Immature natural killer cell (primary cell): ENCODE data around the gene PLCB2. TPM values are rescaled to one million over a fixed set of nuclear protein-coding genes. Genes with fewer than 3 reads are reported as not detected.
A peak's percentile ranks its signal among the peaks of the same experiment; 100 is the strongest.

Experiments
- DNase-seq, 3 donors: peaks; one replicate each; pipeline ENCODE4 v3.0.0; 2022; ENCODE audit warnings: mixed read lengths in 1 of 3
- H3K27ac Mint-ChIP-seq, 6 donors: one replicate each; pipeline ENCODE4 v1.8.0; 2020; ENCODE audit warnings: mixed read lengths in 6 of 6, mild to moderate bottlenecking in 5 of 6, inconsistent platforms in 4 of 6, moderate library complexity in 3 of 6
- H3K27me3 Mint-ChIP-seq, 3 donors: one replicate each; pipeline ENCODE4 v1.8.0; 2020 to 2021; ENCODE audit warnings: low read depth in 3 of 3, mild to moderate bottlenecking in 3 of 3, mixed read lengths in 3 of 3, moderate library complexity in 3 of 3, inconsistent platforms in 1 of 3
- H3K36me3 Mint-ChIP-seq, 3 donors: one replicate each; pipeline ENCODE4 v1.8.0; 2020; ENCODE audit warnings: mixed read lengths in 3 of 3, inconsistent platforms in 2 of 3, mild to moderate bottlenecking in 2 of 3
- H3K4me1 Mint-ChIP-seq, 2 donors: one replicate each; pipeline ENCODE4 v1.8.0; 2020; ENCODE audit warnings: inconsistent platforms in 2 of 2, mild to moderate bottlenecking in 2 of 2, mixed read lengths in 2 of 2, moderate library complexity in 1 of 2
- H3K4me3 Mint-ChIP-seq, 5 donors: one replicate each; pipeline ENCODE4 v1.8.0; 2020; ENCODE audit warnings: mild to moderate bottlenecking in 5 of 5, mixed read lengths in 5 of 5, inconsistent platforms in 3 of 5, moderate library complexity in 3 of 5
- H3K9me3 Mint-ChIP-seq, 6 donors: one replicate each; pipeline ENCODE4 v1.8.0; 2020; ENCODE audit warnings: mild to moderate bottlenecking in 6 of 6, mixed read lengths in 6 of 6, inconsistent platforms in 4 of 6, moderate library complexity in 3 of 6
- polyA plus RNA-seq, 3 donors: library from polyadenylated mRNA; unstranded; fragments of 300-500 nt; fragmentation: Illumina TruSeq; gene quantifications; one replicate each; pipeline ENCODE4 v1.2.3, GENCODE V29; 2021

The PLCB2 gene
- polyA plus RNA-seq, 3 donors from 2014 or later: 18.0 to 57.0 (median 24.2) TPM

DNA sequence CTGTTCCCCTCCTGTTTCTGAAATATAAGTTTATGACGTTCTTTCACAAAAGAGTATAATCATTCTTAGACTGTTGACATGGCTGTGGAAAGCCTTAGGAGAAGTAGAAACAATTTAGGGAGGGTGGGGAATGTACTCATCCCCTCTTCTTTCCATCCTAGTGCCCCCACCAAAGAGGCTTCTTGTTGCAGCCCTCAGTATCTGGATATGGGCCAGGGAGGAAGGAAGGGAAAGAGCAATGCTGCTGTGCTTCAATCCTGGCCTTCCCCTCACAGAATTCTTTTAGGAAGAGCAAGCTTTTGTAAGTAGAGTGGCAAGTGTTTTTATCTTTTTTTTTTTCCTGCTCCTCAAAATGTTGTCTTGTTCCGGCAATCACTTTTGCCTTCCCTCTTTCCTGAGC lies 17.5 kb upstream of the PLCB2 start:
- Mint-ChIP-seq H3K27me3 (peaks cover 4 to 8% (median 6%) of the 10 kb centered on the region in 3 donors), H3K4me3 (peak overlapping the region; percentile 77 to 82 (median 80)), H3K9me3 (no peaks in the 10 kb centered on the region), H3K27ac (peak overlapping the region in 3 of 6 donors; percentile 20 to 30 (median 26)), H3K36me3 (peaks cover 0 to 4% (median 0%) of the 10 kb centered on the region in 3 donors), H3K4me1 (peaks cover 56 to 61% of the 10 kb centered on the region in 2 donors)
- DNase-seq: no peak

DNA sequence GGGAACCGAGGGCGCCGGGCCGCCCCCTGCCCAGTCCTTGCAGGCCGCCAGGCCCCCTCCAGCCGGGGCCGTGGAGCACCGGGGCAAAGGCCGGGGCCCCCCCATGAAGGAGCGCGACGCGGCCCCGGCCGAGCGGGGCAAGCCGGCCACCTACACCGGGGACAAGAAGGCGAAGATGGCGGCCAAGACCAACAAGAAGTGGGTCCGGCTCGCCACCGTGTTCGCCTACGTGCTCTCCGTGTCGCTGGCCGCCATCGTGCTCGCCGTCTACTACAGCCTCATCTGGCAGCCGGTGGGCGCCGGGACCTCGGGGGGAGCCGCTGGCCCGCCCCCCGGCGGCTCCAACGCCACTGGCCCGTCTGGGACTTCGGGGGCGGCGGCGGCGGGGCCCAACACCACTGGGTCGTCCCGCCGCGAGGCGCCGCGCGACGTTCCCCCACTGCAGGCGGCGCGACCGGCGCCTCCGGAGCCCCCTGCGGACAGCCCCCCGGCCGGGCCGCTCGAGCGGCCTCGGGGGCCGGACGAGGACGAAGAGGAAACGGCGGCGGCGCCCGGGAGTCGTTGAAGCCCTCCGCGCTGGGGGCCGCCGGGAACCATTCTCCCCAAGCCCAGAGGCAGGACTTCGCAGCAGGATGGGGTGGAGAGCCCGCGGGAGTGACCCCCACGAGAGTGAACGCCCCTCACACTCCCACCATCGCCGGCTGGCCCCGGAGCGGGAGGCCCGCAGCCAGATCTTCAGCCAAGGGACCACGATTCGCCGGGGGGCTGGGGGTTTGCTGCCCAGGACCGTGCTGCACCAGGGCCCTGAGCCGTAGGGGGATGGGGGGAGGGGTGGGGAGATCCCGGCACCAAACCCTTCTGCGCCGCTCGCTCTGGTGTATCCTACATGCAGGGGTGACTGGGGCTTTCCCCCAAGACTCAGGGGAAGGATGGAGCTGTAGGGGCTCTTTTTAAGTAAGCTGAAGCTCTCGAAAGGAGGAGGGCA lies 16.5 kb upstream of the PLCB2 start:
- H3K27ac Mint-ChIP-seq: peak overlapping the region in 2 of 6 donors; percentile 20 to 46
- peak overlapping the region; percentile 77 to 82 (median 80) for H3K4me3 Mint-ChIP-seq
- H3K9me3 Mint-ChIP-seq: no peaks in the 10 kb centered on the region
- H3K4me1 Mint-ChIP-seq: peaks cover 56 to 64% of the 10 kb centered on the region in 2 donors
- peak in 1 of 3 donors; percentile 37 for DNase-seq
- H3K36me3 Mint-ChIP-seq: peaks cover 0 to 4% (median 0%) of the 10 kb centered on the region in 3 donors
- H3K27me3 Mint-ChIP-seq: peaks cover 6 to 8% (median 6%) of the 10 kb centered on the region in 3 donors

DNA sequence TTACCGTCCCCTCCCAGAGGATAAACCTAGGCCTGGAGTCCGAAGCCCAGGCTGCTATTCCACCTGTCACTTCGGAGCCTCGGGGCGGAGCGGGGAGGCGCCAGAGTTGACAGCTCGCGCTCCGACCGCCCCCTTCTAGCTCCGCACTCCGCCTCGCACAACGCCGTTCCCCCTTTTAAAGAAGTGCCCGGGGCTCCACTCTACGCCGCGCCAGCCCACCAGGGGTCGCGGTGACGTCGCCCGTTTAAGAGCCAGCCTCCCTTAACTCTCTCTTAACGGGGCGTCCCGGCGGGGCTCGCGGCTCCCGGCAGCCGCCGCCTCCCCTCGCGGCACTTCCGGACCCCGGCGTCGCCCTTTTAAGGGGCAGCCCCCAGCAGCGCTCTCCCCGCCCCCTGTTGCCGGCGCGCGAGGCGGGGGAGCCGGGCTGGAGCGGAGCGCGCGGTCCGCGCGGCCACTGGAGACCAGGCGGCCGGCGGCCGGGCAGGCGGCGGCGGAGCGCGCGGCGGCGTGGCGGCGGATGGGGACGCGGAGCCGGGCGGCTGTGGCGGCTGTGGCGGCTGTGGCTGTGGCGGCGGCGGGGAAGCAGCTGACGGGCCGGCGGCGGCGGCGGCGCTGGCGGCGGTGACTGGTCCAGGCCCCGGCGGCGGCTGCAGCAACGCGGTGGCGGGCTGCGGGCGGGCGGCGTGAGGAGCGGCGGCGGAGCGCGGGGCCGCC lies 15.7 kb upstream of the PLCB2 start, which contains the start of gene INAFM2:
Gene INAFM2, plus strand, starts transcription at position 454 of the 714 bp plus-strand sequence. CDS start 364 bp downstream, outside the sequence.
- peaks cover 6 to 8% (median 6%) of the 10 kb centered on the region in 3 donors for H3K27me3 Mint-ChIP-seq
- peak within 1 kb of the TSS; percentile 44 to 90 (median 76) for H3K27ac Mint-ChIP-seq
- H3K9me3 Mint-ChIP-seq: no peaks in the 10 kb centered on the region
- peak within 1 kb of the TSS; percentile 82 to 89 (median 86) for H3K4me3 Mint-ChIP-seq
- DNase-seq: peak; percentile 88 to 93 (median 92)
- peaks cover 56 to 57% of the 10 kb centered on the region in 2 donors for H3K4me1 Mint-ChIP-seq
- peaks cover 0 to 4% (median 0%) of the 10 kb centered on the region in 3 donors for H3K36me3 Mint-ChIP-seq

DNA sequence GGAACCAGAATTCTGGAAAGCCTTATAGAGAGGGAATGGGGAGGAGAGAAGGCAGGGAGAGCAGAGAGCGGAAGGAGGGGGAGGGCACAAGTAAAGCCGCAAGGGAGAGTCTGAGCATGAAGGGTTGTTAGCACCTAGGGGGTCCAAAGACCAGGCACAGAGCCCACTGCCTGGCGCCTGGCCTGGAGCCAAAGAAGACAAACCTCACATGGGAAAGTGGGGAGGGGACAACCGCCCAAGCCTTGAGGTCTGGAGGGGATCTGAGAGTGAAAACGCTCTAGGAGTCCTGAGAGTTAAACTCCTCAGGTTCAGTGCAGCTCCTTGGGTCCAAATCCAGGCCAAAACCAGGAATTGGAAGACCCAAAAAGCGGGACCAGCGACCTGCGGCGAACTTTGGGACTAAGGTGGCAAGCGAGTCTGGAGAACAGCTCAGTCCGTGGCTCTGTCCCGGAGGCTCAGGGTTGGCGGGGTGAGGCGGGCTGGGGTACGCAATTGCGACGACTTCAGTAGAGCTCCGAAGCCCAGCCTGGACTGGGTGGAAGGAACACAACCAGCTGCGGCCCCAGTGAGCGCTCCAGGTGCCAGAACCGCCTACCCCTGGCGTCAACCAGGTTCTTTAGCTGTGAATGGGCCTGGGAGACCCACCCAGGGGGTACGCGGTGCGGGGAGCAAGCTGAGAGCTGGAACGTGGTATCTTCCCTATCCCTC lies 14.9 kb upstream of the PLCB2 start:
- H3K36me3 Mint-ChIP-seq: peaks cover 0 to 4% (median 0%) of the 10 kb centered on the region in 3 donors

DNA sequence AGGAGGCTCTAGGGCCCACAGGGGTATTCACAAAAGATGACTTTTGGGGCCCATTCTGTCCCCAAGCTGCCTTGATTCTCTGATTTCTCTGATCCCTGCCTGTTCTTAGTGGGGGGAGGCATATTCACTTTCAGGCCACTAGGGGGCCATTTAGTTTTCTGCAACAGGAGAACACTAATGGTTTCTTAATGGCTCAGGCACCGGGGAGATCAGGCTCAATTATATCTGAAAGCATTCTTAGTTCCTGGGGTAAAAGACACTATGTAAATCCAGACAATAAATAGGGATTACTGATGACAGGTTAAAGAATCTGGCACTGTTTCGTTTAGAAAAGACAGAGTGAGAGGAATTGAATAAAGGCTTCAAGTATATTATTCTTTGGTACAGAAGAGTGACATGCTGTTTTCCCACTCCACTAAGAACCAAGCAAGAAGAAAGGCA lies 13.2 kb upstream of the PLCB2 start:
- Mint-ChIP-seq H3K27ac (peak overlapping the region in 5 of 6 donors; percentile 66 to 77 (median 72)), H3K36me3 (peaks cover 0 to 4% (median 0%) of the 10 kb centered on the region in 3 donors), H3K9me3 (no peaks in the 10 kb centered on the region), H3K27me3 (peaks cover 5 to 8% (median 7%) of the 10 kb centered on the region in 3 donors), H3K4me1 (peaks cover 35 to 46% of the 10 kb centered on the region in 2 donors), H3K4me3 (peak overlapping the region in 4 of 5 donors; percentile 5 to 60 (median 23))
- peak; percentile 61 to 69 (median 62) for DNase-seq

More for the DNA sequence above, 14.9 kb upstream of the PLCB2 start:
- H3K4me3 Mint-ChIP-seq: peak overlapping the region; percentile 60 to 89 (median 86)
- peaks cover 5 to 8% (median 6%) of the 10 kb centered on the region in 3 donors for H3K27me3 Mint-ChIP-seq
- H3K4me1 Mint-ChIP-seq: peaks cover 48 to 52% of the 10 kb centered on the region in 2 donors
- H3K9me3 Mint-ChIP-seq: no peaks in the 10 kb centered on the region
- DNase-seq: no peak
- peak overlapping the region; percentile 44 to 90 (median 76) for H3K27ac Mint-ChIP-seq

DNA sequence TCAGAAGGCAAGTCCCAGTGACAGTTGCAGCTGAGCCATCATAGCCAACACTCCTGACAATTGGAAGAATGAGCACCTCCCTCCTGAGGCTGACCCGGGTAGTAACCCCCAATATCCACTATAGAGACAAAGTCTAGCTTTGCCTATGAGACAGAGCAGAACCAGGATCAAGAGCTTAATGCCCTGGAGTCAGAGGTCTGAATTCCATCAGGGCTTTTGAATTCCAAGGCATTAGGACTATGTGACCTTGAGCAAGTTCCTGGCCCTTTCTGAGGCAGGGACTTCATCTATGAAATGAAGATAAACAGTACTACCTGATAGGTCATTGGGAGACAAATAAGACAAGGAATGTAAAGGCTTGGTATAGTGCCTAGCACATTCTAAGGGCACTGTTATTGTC lies 12.7 kb upstream of the PLCB2 start:
- Mint-ChIP-seq H3K27ac (no peak overlapping the region), H3K9me3 (no peaks in the 10 kb centered on the region), H3K27me3 (peaks cover 5 to 8% (median 7%) of the 10 kb centered on the region in 3 donors), H3K4me1 (peaks cover 35 to 48% of the 10 kb centered on the region in 2 donors), H3K4me3 (no peak overlapping the region), H3K36me3 (peaks cover 0 to 4% (median 0%) of the 10 kb centered on the region in 3 donors)
- no peak for DNase-seq

DNA sequence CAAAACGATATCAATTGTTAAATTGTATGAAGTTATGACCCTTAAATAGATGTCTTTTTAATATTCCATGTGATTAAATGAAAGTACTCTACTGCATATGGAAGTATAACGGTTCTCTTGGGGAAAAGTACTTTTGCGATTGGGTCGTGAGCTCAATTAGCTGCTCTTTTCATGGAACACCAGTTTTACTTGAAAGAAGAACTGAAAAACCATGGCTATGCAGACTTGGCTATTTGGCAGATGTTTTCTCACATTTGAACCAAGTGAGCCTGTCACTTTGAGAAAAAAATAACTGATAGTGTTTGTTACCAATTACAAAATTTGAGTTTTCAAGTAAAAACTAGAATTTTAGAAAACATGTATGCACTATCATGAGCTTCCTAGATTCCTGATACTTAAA lies 9.8 kb upstream of the PLCB2 start:
- peaks cover 5 to 6% (median 6%) of the 10 kb centered on the region in 3 donors for H3K27me3 Mint-ChIP-seq
- no peak for DNase-seq
- no peak overlapping the region for H3K27ac Mint-ChIP-seq
- peaks cover 50 to 62% of the 10 kb centered on the region in 2 donors for H3K4me1 Mint-ChIP-seq
- H3K4me3 Mint-ChIP-seq: no peak overlapping the region
- H3K36me3 Mint-ChIP-seq: no peaks in the 10 kb centered on the region
- H3K9me3 Mint-ChIP-seq: no peaks in the 10 kb centered on the region

DNA sequence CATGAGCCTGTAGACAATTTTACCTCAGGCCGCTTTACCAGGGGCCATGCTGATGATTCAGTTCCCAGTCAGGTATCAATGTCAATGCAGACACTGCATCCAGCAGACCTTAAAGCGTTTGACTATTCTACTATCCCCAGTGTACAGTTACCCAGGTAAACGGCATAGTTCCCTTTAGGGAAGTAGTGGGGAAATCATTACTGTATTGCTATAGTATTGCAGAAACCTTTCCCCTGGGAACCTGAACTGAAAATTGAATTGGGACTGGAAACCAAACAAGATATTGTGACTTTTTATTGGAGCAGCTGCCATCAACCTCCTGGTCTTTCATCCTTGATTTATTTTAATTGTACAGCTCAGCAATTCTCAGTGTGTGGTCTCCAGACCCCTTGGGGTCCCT lies 9.2 kb upstream of the PLCB2 start:
- Mint-ChIP-seq H3K36me3 (no peaks in the 10 kb centered on the region), H3K9me3 (no peaks in the 10 kb centered on the region), H3K4me3 (no peak overlapping the region), H3K27me3 (peaks cover 4 to 6% (median 4%) of the 10 kb centered on the region in 3 donors), H3K27ac (peak overlapping the region in 2 of 6 donors; percentile 62 to 82), H3K4me1 (peaks cover 56 to 62% of the 10 kb centered on the region in 2 donors)
- DNase-seq: no peak

DNA sequence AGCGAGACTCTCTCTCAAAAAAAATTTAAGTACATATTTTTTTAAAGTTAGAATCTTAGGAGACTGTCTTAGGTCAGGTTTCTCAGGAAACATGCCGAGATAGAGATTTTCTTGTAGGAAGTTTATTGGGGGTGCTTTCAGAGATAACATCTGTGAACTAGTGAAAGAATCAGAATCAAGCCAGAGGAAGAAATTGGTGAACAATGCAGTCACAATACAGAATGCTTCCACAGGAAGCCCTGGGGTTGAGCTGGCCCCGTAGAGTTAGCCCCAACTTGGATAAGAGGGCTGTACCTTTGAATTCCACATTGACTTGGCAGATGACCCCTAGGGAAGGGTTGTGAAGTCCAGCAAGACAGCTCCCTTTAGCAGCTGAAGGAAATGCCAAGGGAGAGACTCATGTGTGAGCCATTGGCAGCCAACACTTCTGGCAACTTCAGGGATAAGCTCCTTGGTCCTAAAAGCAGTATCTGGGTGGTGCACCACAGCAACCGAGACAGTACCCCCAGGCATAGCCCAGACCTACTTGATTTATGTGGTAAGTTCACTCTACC lies 7.1 kb upstream of the PLCB2 start:
- peaks cover 59 to 60% of the 10 kb centered on the region in 2 donors for H3K4me1 Mint-ChIP-seq
- H3K9me3 Mint-ChIP-seq: no peaks in the 10 kb centered on the region
- no peaks in the 10 kb centered on the region for H3K36me3 Mint-ChIP-seq
- peak overlapping the region; percentile 78 to 99 (median 94) for H3K27ac Mint-ChIP-seq
- H3K27me3 Mint-ChIP-seq: peaks cover 0 to 3% (median 3%) of the 10 kb centered on the region in 3 donors
- no peak for DNase-seq
- peak overlapping the region; percentile 21 to 59 (median 42) for H3K4me3 Mint-ChIP-seq

DNA sequence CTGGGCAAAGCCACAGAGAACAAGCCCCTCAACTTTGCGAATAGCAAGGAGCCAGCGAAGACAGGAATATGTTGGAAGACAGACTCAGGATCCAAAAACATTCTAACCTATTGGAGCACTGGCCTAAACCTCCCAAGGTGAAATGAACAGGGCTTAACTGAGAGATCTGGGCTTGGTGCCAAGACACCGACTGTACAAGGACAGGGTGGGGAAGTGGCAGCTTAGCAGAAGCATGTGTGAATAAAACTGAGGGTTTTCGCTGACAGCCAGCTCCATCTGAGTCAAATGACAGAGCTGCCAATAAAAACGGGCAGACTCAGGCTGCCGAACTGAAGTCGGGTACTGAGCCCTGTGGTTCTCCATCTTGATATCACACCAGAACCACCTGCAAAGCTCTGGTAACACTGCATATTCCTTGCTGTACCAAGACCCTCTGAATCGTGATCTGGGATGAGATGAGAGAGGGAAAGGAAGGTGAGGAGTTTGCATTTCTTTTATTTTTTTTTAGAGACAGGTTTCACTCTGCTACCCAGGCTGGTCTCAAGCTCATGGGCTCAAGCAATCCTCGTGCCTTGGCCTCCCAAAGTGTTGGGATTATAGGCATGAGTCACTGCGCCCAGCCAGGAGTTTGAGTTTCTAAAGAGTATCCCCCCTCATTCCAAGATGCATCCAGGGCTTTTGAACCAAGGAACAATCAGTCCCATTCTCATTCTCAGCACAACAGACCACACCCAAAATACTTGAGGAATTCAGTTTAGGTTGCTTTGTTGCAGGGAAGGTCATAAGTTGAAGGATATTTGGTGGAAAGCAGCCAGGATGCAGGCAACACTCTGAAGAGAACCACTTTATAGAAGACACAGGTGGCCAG lies 6.0 kb upstream of the PLCB2 start:
- H3K27ac Mint-ChIP-seq: peak overlapping the region; percentile 91 to 99 (median 98)
- H3K36me3 Mint-ChIP-seq: no peaks in the 10 kb centered on the region
- peaks cover 69 to 70% of the 10 kb centered on the region in 2 donors for H3K4me1 Mint-ChIP-seq
- peaks cover 0 to 3% (median 3%) of the 10 kb centered on the region in 3 donors for H3K27me3 Mint-ChIP-seq
- no peaks in the 10 kb centered on the region for H3K9me3 Mint-ChIP-seq
- peak overlapping the region; percentile 79 to 92 (median 84) for H3K4me3 Mint-ChIP-seq
- peak; percentile 75 to 87 (median 82) for DNase-seq

DNA sequence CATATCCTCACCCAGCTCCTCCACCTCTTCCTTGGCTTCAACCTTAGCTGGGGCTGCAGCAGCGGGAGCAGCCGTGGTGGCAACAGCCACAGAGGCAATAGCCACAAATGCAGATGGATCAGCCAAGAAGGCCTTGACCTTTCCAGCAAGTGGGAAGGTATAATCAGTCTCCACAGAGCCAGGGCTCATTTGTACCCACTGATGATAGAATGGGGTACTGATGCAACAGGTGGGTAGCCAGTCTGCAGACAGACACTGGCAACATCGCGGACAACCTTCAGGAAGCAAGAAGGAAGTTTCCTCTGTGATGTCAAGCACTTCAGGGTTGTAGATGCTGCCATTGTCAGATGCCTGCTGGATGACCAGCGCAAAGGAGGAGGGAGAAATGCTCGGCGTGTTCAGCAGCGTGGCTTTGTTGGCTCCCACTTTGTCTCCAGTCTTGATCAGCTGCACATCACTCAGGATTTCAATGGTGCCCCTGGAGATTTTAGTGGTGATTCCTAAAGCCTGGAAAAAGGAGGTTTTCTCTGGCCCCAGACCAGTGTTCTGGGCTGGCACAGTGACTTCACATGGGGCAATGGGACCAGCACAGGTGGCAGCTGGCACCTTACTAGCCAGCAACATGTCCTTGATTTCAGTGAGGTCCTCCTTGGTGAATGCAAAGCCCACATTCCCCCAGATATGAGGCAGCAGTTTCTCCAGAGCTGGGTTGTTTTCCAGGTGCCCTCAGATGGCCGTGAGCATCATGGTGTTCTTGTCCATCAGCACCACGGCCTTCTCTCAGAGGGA lies 4.8 kb upstream of the PLCB2 start:
- Mint-ChIP-seq H3K36me3 (no peaks in the 10 kb centered on the region), H3K4me1 (peaks cover 75 to 76% of the 10 kb centered on the region in 2 donors), H3K27ac (peak overlapping the region; percentile 46 to 99 (median 94)), H3K27me3 (peaks cover 2 to 3% (median 3%) of the 10 kb centered on the region in 3 donors), H3K4me3 (peak overlapping the region in 4 of 5 donors; percentile 79 to 92 (median 84)), H3K9me3 (no peaks in the 10 kb centered on the region)
- DNase-seq: no peak
